ENCODE data around the gene ZBTB47.

The ZBTB47 gene

DNA sequence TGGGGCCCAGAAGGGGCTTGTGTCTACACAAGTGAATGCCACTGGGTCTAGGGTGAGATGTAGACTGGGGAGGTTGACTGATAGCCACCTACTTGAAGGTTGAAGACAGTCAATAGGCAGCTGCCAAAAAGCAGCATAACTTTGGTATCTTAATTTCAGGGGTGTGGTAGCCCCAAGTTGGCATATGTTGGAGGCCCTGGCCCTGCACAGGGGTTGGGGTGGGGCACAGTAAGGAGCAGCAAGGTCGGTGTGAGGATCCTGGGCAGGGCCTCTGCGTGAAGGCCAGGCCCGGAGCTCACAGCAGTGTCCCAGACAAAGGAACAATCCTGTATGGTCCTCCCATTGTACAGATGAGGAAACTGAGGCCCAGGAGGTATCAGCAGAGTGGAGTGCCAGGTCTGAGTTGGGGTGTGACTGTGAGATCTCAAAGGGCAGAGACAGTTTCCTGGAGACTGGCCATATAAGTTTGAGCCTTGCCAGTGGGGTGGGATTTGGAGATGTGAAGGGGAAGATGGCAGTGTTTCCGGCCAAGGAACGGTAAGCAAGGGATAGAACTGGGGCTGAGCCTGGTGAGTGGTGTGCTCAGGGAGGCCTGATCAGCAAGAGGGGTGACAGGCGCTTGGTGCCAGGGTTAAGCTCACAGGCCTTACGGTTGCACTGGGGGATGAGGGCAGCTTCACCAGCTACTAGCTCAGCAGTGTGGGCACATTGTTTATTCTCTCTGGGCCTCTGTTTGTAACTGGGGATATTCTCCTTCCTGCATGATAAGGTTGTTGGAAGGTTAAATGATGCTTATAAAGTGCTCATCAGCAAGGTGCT is 33.5 kb downstream of the ZBTB47 start:
- no peak for TF ChIP-seq EZH2phosphoT487 (IDR thresholded peaks at IDR 0.05; ENCODE audit: borderline replicate concordance)
- TF ChIP-seq CTCF (conservative IDR thresholded peaks at IDR 0.05; ENCODE audit: low read length), result no peak
- Histone ChIP-seq H3K36me3 (ENCODE audit: insufficient read depth, low read length) (no peaks in the 10 kb centered on the region), H3K9me2 (replicated peaks; ENCODE audit: low read depth, low read length) (no peaks in the 10 kb centered on the region), H4K20me1 (ENCODE audit: insufficient read depth, low read length, poor library complexity, severe bottlenecking) (no peaks in the 10 kb centered on the region), H3K9me3 (ENCODE audit: insufficient read depth, low read depth, low read length) (no peaks in the 10 kb centered on the region), H3K4me2 (ENCODE audit: low read depth, low read length, poor library complexity, severe bottlenecking) (no peak overlapping the region), H3K4me3 (ENCODE audit: low read length, poor library complexity, severe bottlenecking) (no peak overlapping the region), H3K27me3 (ENCODE audit: insufficient read depth, low read length, poor library complexity, severe bottlenecking) (no peaks in the 10 kb centered on the region), H3F3A (ENCODE audit: low read depth) (no peaks in the 10 kb centered on the region), H2AFZ (ENCODE audit: low read length) (no peak overlapping the region), H3K79me2 (ENCODE audit: insufficient read depth, low read length) (no peaks in the 10 kb centered on the region), H3K9ac (ENCODE audit: low read depth, low read length, poor library complexity, severe bottlenecking) (no peak overlapping the region), H3K4me1 (ENCODE audit: insufficient read depth, low read length, poor library complexity, severe bottlenecking) (no peaks in the 10 kb centered on the region)

GRCh38 chr3:42688016-42688415 is 34.5 kb downstream of the ZBTB47 start:
- H3K79me2 ChIP-seq (ENCODE audit: insufficient read depth, low read length), result no peaks in the 10 kb centered on the region
- no peak overlapping the region for H2AFZ ChIP-seq (ENCODE audit: low read length)
- TF ChIP-seq CTCF (conservative IDR thresholded peaks at IDR 0.05; ENCODE audit: low read length) (no peak), EZH2phosphoT487 (IDR thresholded peaks at IDR 0.05; ENCODE audit: borderline replicate concordance) (no peak)
- H3K4me1 ChIP-seq (ENCODE audit: insufficient read depth, low read length, poor library complexity, severe bottlenecking), result no peaks in the 10 kb centered on the region
- no peak overlapping the region for H3K4me3 ChIP-seq (ENCODE audit: low read length, poor library complexity, severe bottlenecking)
- no peaks in the 10 kb centered on the region for H3K9me3 ChIP-seq (ENCODE audit: insufficient read depth, low read depth, low read length)
- H3K9ac ChIP-seq (ENCODE audit: low read depth, low read length, poor library complexity, severe bottlenecking), result no peak overlapping the region
- no peaks in the 10 kb centered on the region for H3F3A ChIP-seq (ENCODE audit: low read depth)
- no peaks in the 10 kb centered on the region for H4K20me1 ChIP-seq (ENCODE audit: insufficient read depth, low read length, poor library complexity, severe bottlenecking)
- H3K36me3 ChIP-seq (ENCODE audit: insufficient read depth, low read length), result no peaks in the 10 kb centered on the region
- no peak overlapping the region for H3K4me2 ChIP-seq (ENCODE audit: low read depth, low read length, poor library complexity, severe bottlenecking)
- H3K27me3 ChIP-seq (ENCODE audit: insufficient read depth, low read length, poor library complexity, severe bottlenecking), result no peaks in the 10 kb centered on the region
- no peaks in the 10 kb centered on the region for H3K9me2 ChIP-seq (replicated peaks; ENCODE audit: low read depth, low read length)

DNA sequence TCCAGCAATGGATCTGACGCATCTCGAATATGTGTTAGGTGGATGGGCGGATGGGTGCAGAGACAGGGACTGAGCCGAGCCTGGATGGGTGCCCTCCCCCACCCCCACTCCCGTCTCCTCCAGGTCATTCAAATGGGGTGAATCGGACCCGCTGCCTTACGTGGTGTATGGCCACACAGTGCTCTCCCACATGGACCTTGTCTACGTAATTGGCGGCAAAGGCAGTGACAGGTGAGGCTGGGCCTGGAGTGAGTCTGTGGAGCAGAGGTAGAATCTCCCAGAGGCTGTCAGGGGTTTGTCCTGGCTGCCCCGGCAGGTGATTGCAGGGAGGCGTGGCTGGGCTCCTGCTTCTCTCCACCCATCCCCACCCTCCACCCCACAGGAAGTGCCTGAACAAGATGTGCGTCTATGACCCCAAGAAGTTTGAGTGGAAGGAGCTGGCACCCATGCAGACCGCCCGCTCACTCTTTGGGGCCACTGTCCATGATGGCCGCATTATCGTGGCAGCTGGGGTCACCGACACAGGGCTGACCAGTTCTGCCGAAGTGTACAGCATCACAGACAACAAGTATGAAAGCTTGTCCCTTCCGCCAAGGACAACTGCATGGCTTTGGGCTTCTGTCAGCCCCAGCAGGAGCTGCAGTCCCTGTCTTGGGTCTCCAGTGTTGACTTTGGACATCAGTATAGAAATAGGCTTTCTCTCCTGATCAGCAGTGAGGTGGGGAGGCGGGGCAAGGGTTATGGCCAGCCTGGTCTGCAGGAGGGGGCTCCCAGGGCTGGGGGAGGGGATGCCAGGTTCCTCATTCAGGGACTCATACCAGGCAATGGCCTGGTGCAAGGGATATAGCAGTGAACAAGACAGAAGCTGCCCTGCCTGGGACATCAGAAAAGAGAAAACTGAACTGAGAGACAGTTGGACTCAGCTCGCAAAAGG is 35.3 kb downstream of the ZBTB47 start:
- no peaks in the 10 kb centered on the region for H3F3A ChIP-seq (ENCODE audit: low read depth)
- TF ChIP-seq EZH2phosphoT487 (IDR thresholded peaks at IDR 0.05; ENCODE audit: borderline replicate concordance) (no peak), CTCF (conservative IDR thresholded peaks at IDR 0.05; ENCODE audit: low read length) (no peak)
- H3K4me1 ChIP-seq (ENCODE audit: insufficient read depth, low read length, poor library complexity, severe bottlenecking), result no peaks in the 10 kb centered on the region
- H3K27me3 ChIP-seq (ENCODE audit: insufficient read depth, low read length, poor library complexity, severe bottlenecking), result no peaks in the 10 kb centered on the region
- no peak overlapping the region for H3K4me3 ChIP-seq (ENCODE audit: low read length, poor library complexity, severe bottlenecking)
- H2AFZ ChIP-seq (ENCODE audit: low read length), result no peak overlapping the region
- H3K9ac ChIP-seq (ENCODE audit: low read depth, low read length, poor library complexity, severe bottlenecking), result no peak overlapping the region
- no peaks in the 10 kb centered on the region for H3K9me2 ChIP-seq (replicated peaks; ENCODE audit: low read depth, low read length)
- no peaks in the 10 kb centered on the region for H3K79me2 ChIP-seq (ENCODE audit: insufficient read depth, low read length)
- no peaks in the 10 kb centered on the region for H3K9me3 ChIP-seq (ENCODE audit: insufficient read depth, low read depth, low read length)
- H3K36me3 ChIP-seq (ENCODE audit: insufficient read depth, low read length), result no peaks in the 10 kb centered on the region
- H3K4me2 ChIP-seq (ENCODE audit: low read depth, low read length, poor library complexity, severe bottlenecking), result no peak overlapping the region
- no peaks in the 10 kb centered on the region for H4K20me1 ChIP-seq (ENCODE audit: insufficient read depth, low read length, poor library complexity, severe bottlenecking)

All from Loucy (cell line).